NCI-H82 (cell line): ENCODE measurements around the gene MCC.

Source experiments
- DNase-seq: peaks from one replicate; lab custom pipeline; 2025; lab: John Stamatoyannopoulos, UW

MCC gene

DNA sequence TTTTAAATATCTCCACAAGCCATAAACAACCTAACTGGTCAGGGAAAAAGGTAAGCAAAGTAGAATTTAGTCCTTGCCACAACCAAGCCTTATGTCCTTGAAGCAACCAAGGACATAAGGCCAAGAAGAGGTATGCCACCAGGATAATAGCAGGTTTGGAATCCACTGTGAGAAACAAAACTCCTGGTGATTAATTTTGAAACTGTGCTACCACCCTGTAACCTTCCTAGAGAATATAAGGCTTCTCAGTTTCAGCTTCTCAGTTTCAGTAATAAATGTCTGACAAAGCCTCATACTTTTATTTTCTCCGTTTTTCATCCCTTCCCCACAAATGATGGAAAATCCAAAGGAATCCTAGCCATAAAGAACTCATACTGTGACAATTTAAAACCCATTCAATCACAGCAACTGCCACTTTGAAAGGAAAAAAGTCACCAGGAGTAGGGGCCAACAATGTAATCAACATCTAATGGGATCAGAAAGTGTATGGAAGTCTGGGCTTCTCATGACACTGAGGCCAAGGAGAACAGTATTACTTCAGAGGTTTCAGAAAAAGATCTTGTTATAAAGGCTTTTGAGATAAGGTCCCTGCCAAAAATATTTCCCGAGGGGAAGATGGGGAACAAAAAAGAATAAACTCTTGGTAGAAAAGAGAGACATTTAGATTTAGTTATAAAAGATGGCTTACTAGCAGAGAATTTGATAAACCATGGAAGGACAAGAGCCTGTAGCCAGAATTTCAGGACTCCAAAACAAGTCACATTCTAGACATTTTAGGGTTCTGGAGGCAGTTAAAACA, 242.6 kb downstream of the MCC start:
- peak; percentile 40 for DNase-seq

DNA sequence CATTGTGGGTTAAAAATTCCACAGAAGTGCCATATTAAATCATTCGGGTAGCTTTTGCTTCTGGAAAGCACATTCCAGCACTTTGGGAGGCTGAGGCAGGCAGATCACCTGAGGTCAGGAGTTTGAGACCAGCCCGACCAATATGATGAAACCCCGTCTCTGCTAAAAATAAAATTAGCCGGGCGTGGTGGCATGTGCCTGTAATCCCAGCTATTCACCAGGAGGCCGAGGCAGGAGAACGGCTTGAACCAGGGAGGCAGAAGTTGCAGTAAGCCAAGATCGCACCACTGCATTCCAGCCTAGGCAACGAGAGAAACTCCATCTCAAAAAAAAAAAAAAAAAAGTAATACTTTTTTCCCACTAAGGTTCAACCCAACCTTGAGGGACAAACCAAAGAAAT, 243.3 kb downstream of the MCC start:
- no peak for DNase-seq

DNA sequence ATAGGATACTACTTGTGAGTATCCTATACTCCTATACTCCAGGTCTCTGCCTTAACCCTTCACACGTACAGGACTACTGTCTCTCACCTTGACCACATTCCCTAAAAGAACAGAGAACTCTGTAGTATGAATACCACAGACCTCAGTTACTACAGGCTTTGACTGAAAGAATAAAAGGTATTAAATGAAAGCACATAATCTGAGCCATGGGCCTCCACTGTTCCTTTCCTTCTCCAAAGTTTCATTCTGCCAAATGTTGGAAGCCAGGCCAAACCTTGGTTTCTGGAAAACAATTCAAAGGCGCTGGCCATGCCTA, 244.9 kb downstream of the MCC start:
- DNase-seq = no peak

DNA sequence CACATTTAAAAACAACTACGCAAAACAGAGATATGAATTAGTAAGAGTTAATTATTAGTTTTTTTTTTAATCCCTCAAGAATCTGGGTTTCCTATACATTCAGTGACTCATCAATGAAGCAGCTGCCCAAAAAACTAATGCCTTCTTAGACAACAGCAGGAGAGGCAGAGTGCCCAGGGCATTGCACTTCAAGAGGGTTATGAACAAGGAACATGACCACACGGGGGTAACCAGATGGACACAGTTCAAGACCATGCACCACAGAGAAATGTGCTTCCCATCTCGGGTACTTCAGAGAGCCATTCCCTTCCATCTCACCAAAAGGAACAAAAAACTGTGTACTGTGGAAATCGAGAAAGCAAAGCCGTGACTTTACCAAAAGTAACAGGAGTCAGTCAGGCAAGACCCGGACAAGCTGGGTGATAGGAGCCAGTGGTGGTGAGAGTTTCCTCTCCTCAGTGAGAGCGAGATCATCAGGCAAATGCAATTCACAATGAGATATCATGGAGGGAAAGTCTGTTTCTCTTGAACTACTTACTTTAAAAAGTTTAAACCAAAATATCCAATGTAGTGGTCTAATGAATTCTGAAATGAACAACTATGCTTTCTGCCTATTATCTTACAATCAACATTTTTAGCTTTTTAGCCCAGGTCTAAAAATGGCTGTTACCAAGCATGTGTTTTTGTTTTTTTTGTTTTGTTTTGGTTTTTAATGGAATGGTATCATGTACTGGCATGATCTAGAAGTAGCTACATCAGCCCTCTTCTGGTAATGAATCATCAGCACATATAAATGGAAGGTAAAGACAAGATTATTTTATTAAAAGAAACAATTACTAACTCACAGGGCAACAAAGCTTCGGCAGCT, 245.5 kb downstream of the MCC start:
- DNase-seq = no peak

DNA sequence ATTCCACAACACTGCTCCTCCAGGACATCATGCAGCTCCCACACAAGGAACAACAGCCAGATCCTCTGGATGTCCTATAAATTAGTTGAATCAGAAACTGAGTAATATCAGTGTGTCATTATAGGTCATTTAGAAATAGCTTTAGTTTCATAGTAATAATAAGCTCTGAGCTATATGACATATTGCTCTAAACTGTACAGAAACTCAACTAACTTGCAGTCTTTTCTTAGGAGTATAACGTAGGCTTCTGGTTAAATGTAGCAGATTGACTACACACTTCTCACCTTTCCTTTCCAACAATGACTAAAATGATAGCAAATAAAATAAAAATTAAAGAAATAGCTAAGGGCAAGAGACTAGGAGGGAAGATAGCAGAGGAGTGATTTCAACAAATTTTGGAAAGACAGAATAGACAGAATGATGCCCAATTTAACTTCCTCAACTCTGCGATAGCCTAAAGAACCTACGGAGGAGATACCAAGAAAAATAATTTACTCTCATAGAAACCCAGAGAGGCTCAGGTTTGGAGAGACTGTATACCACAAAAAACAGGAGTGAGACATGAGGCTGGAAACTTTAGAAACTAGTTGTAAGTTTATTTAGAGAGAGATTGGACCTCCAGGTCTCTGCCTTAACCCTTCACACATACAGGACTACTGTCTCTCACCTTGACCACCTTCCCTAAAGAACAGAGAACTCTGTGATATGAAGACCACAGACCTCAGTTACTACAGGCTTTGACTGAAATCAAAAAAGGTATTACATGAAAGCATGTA, 247.1 kb downstream of the MCC start:
- no peak for DNase-seq

- no peak for DNase-seq
Observed at GRCh38 chr5:113240032-113240431, 248.2 kb downstream of the MCC start.

DNA sequence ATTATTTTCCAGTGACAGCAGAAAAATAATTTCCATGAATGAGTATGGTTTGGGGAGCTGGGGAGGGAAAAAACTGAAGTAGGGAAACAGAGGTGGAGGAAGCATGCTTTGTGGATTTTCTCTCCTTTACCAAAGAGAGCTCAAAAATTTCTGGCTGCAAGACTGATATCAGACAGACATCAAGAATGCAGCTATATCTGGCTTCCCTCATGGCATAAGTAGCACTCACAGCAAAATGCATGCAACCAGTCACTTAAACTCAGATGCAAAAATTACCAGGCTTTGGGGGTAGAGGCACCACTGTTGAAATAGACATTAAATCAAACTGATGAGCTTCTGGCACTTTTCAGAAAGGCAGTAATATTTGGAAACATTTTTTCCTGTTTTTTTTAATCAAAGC, 250.4 kb downstream of the MCC start:
- DNase-seq = no peak

DNA sequence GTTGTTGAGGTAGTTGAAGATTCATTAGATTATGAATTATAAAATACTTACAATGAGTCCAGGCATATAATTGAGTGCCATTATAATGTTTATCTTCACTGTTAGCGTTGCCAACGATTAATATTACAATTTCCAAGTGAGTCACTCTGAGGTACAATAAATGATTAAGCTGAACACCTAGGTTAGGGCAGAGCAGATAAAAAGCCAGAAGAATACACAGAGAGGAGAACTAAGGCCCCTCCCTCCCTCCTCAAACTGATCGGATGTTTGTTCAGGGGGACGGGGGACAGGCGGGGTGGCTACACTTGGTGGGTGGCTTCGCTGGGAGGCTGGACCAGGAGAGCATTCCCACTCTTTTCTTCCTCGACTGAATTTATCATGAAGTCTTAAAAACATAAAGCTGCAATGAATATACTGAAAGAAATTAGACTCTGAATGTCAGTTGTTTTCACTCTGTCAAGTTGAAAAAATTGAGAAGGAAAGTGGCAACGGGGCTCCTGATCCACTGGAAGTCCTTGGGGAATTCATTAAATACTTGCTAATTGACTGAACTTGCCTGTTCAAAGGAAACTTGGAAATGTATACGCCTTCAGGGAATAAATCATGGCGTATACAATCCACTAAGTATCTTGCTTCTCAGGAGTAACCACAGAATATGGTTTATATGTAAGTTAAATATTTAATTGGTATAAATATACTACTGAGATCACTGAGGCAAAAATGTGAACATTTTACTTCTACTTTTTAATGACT, 251.5 kb downstream of the MCC start:
- peak; percentile 70 for DNase-seq

DNA sequence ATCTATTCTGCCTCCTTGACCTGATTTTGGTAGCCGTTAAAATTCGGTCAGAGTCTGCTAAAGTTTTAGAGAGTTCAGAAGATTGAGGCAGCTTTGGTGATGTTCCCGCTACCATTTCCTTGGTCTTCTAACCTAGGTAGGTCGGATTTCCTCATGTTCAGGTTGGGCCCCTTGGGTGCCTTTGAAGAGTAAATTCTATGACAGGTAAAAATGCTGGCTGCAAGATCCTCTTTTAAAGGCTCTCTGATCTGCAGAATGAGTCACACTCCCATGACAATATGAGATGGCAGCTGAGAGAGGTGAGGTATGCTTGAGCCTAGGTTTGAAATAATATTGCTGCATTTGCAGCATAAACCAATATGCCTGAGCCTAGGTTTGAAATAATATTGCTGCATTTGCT, 252.4 kb downstream of the MCC start:
- DNase-seq = no peak

GRCh38 chr5:113234546-113234945, 253.7 kb downstream of the MCC start:
- DNase-seq = no peak

- peak; percentile 75 for DNase-seq
Observed at GRCh38 chr5:113233606-113234005, 254.6 kb downstream of the MCC start.

DNA sequence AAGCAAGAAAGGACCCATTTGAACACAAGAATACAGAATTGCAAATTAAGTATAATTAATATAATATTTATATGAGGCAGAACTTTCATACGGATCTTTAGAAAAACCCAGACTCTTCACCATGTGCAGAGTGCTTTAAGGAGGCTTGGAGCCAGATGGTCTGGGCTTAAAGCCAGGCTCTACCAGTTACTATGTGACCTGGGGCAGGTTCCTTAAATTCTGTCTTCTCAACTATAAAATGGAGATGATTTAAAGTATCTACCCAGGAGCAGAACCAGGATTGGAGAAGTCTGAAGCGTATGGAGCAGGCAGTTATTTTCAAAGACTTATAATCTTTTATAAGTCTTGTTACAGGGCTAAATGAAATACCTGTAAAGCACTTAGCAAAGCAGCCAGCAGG, 255.6 kb downstream of the MCC start:
- peak; percentile 83 for DNase-seq

DNA sequence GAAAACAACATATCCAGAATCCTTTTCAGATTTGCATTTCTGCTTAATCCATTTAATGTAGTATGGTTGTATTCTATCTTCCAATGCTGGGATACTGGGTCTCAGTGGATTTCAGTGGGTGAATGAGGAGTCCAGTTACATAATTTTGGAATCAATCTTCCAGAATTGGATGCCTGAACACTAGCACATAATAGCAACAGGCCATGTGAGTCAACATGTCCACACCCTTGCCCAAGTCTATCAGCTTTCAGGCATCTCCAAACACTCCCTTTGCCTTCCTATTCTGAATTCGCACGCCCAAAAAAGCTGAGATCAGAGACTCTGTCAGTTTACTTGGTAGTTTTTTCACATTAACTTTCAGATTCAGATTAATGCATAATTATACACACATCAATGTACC, 256.0 kb downstream of the MCC start:
- peak; percentile 37 for DNase-seq

DNA sequence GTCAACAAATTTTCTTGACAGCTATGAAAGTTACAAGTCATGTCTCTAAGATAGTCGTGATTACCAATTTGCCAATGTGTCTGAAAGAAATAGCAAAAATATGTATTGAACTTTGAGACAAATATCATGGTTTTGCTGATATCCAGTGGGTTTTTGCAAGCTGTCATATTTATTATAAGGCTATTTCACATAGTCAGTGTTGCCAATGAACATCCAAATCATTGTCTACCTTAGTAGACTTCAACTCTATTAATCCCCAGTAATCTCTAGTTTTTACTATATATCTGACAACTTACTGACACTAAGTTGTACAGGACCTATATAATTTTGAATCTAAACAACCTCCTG, 256.6 kb downstream of the MCC start:
- no peak for DNase-seq

DNA sequence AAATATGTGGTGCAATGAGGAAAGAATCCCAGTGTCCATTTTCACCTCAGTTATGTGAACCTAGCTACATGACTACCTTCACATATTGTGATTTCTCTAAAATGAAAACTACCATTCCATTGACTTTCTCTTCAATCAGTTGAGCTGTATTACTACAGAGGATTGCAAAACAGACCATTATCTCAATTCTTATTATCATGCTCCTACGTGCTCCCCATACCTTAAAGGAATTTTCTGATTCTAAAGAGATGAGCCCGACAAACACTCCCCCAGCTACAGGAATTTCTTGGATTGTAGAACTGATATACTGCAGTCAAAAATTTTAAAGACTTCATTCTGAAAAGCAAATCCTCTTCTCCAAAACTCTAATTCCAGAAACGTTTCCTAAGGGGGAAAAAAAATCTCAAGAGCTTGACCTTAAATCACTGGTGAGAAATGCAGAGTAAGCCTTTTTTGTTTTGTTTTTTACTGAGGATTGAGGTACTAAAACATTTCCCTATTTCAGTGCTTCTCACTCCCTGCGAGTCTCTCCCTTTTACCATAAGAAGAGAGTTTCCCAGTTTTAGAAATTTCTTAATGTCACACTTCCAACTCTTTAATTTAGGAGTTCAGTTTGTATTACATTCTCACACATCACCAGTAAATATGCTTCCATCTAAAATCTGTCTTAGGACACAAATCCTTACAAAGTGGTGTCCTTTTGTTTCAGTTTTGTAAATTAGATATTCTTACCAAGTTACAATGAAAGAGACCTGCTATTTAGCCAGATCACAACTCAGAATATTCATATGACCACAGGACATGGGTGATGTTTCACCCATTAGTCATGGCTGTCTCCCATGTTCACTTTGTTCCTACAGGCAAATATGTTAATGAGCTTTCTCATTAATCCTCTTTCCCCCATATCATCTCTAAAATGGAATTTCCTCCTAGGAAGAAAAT, 257.3 kb downstream of the MCC start:
- peak; percentile 38 for DNase-seq

DNA sequence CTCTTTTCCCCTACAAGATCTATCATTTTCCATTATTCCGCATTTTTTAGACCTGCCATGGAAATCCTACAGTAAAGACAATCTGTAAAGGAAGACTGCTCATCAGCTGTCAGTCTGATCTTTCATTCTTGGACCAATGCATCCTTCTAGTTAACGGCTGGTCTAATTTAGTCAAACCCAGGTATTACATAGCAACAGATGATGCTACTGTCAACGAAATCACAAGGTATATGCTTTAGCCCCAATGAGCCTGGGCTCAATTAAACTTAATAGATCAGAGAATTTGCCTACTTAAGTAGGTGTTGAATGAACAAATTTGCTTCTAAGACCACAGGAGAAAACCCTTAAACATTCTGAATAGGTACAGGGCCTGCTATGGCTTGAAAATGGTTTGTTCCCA, 260.5 kb downstream of the MCC start:
- DNase-seq = no peak

GRCh38 chr5:113226116-113226736, 262.0 kb downstream of the MCC start:
- DNase-seq = no peak

DNA sequence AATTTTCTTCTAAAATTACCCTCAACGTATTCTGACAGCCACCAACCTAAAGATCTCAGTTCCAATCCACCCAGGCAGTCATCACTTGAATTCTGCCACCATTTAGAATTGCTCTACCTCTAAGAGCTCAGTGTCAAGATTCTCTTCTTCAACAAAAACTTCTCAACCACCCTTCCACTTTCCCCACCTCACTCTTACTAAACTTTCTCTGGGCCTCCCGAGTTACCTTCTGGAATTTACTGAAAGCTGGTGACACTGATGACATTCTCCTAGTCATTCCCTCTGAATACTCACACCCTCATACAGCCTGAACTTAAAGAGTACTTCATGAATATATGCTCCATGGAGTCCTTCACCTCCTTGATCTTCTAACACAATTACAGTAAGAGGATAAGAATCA, 263.0 kb downstream of the MCC start:
- DNase-seq = no peak

GRCh38 chr5:113224605-113225065, 263.6 kb downstream of the MCC start:
- no peak for DNase-seq

- no peak for DNase-seq
Observed at GRCh38 chr5:113223831-113224604, 264.2 kb downstream of the MCC start.
